NCI-H345 (cell line): ENCODE results near the gene ATP5F1D.

Experiments
- DNase-seq: peaks from one replicate; lab custom pipeline; 2025; lab: John Stamatoyannopoulos, UW

The ATP5F1D gene

GRCh38 chr19:1259206-1259875 lies 17.8 kb downstream of the ATP5F1D start:
- DNase-seq: no peak

DNA sequence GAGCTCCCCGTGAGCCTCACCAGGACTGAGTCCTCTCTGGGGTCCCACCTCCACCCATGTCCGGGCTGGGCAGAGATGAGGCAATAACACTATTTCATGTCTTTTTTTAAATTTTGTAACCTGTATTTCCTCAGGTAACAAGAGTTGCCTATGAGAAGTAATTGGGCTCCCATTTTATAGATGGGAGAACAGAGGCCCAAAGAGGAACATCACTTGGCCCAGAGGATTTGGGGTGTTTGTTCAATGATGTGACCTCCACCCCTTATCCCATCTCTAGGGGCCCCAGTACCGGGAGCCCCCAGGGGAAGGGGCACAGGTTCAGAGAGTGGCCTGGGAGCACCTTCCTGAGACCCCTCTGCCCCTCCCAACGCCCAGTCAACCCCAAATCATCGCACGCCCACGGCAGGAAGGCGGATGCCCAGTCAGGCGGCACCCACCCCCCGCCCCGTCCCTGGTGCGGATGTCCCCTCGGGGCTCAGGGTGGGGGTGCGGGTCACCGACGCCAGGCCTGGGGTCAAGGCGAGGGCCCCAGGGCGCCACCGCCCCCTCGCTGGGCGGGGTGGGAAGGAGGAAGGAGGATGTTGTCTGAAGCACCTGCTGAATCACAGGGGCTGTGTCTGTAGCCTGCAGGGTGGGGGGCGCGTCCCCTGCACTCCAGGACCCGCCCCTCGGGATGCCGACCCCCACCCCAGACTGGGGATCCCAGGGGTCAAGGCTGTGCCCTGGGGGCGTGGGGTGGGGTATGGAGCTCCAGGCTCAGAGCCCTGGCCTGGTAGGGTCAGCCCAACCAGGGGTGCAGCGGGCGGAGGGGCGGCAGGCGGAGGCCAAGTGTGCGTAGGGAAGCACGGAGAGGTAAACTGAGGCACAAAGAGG lies 18.6 kb downstream of the ATP5F1D start:
- DNase-seq: no peak

DNA sequence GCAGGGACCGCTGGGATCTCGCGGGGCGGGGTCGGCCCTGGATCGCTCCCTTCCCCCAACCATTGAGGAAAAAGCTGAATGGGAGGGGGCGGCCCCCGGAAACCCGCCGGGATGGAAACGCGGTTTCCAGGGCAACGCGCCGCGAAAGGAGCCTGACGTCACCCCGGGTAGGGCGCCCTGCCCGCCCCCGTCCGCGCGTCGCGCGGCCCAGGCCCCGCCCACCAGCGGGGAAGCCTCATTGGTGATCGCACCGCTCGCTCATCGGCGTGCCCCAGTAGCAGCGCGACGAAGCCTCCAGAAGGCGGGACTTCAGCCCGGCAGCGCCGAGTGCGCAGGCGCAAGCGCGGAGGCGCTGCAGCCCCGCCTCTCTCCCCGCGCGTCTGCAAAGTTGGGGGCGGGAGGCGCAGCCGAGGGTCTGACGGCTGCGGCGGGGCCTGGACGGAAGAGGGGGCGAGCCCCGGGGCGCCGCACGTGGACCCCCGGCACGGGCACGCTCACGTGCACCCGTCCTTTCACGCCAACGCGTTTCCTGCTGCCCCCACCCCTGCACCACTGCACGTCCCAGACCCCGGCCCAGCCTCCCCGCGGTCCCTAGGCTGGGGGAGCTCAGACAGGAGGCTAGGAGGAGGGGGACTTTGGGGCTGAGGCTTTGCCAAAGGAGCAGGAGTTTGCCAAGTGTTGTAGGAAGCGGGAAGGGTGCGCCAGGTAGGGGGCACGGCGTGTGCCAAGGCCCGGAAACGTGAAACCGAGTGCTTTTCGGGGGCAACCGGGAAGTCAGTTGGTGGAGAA lies 19.4 kb downstream of the ATP5F1D start:
- DNase-seq: peak; percentile 97

- no peak for DNase-seq
Observed at GRCh38 chr19:1261538-1261797, 19.9 kb downstream of the ATP5F1D start.

DNA sequence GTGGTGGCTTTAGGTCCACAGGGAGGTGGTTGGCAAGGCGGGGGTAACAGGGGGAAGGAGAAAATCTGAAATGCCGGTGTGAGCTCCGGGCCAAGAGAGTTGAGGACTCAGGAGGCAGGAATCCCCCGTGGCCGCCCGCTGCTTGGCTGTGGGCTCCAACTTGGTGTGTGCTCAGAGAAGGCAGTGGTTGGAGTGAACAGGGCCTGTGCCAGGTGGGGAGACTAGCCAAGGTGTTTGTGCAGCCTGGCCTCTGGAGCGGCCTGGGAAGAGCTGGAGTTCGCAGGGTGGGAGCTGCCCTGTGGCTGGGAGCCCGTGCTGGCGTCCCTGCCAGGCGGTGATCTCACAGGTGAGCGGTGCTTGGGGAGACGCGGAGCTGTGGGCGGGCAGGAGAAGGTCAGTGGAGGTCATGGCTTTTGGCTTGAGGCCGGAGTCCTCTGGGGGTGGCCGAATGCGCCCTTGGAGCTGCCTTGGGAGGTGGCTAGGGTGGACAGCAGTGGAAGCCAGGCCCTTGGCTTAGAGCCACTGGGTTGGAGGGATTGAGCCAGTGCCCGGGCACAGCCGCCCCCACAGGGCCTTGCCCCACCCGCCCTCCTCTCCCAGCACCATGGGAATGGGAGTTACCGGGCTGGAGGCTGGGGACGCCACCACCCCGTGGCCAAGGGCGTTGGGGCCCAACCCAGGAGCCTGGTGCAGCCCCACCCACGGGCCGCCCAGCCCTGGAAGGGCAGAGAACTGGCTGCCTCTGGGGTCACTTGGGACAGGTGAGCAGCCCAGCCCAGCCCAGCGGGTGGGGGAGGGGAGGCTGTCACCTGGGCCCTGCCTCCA lies 20.5 kb downstream of the ATP5F1D start:
- DNase-seq: no peak

DNA sequence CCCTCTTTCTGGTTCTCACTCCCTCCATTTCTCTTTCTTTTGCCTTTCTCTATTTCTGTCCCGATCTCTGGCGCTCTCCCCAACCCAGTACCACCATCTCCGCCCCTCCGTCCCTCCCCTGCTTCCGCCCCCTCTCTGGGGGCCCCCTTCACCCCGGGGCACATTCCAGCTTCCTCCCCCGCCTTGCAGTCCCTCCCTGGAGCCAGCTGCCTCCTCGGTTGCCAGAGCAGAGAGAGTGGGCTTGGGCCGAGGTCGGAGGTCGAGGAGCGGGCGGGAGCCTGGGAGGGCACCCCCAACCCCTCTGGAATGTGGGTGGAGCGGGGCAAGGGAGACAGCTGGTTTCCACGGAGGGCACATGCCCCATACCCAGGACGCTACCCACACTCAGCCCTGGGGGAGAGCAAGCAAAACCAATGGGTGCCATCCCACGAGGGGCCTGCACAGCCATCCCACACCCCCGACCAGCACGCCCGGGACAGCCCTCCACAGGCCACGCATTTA lies 21.1 kb downstream of the ATP5F1D start:
- DNase-seq: no peak

DNA sequence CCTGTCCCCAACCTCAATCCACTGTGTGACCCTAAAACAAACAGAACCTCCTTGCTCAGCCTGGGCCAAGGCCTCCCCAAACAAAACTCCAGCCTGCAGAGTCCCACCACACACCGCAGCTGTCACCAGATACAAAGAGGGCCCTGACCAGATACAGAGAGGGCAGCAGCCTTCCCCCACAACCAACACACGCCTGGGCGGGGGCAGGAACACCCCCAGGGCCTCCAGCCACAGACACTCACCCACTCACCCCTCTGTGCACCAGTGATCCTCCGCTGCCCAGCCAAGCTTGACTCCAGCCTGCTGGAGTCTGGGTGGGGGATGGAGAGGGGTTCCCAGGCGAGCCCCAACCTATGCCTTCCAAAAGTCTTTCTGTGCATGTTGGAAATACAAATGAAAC lies 21.6 kb downstream of the ATP5F1D start:
- DNase-seq: no peak

DNA sequence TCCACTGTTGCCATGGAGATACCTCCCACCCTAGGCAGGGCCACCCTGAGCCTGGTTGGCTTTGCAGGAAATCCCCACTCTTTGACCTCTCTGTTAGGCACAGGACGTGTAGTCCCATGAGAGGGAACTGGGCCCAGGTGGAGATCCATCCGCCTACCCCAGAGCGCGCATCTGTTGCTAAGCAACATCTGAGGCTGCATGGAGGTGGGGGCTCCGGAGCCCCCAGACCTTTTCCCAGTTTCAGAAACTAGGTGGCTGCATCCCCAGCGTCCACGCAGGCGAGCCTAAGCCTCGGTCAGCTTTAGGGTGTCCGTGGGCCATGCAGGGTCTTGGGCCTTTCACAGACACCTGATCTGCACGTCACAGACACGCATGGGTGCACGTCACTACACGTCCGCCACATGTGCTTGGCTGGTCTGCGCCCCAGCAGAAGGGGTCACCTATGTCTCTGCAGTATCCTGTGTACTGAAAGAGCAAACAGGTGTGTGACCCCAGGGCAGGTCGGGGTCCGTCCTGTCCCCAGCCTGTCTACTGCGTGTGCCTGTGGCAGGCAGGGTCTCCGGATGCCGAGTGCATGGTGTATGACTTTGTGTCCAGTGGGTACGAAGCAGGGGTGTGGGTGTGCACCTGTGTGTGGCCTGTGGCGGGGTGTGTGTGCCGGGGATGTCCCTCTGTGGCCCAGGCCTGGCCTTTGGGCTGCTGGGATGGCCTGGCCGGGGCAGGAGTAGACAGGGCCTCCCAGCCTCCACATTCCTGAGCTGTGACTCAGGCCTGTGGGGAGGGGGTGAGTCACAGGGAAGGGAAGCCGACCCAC lies 23.5 kb downstream of the ATP5F1D start:
- DNase-seq: no peak

DNA sequence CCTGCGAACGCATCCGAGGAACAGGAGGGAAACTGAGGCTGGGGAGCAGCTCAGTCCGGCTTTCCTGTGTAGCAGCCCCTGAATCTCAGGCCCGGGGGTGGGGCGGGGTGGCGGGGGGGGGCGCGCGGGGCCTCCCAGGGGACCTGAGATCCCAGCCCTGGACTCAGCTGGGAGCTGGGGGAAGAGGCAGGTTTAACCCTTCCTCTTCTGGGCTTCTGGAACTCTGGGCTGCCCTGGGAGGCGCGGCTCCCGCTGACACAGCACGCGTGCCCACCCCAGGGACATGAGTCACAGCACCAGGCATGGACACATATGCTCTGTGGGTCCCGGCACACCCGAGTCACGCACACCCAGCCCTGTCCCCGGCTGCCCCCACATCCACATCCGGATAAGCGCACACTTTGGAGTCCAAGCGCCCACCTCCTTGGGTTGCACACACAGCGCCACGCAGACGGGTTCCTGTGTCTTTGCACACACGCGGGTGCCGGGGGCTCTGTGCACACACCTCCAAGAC lies 24.1 kb downstream of the ATP5F1D start:
- DNase-seq: no peak

DNA sequence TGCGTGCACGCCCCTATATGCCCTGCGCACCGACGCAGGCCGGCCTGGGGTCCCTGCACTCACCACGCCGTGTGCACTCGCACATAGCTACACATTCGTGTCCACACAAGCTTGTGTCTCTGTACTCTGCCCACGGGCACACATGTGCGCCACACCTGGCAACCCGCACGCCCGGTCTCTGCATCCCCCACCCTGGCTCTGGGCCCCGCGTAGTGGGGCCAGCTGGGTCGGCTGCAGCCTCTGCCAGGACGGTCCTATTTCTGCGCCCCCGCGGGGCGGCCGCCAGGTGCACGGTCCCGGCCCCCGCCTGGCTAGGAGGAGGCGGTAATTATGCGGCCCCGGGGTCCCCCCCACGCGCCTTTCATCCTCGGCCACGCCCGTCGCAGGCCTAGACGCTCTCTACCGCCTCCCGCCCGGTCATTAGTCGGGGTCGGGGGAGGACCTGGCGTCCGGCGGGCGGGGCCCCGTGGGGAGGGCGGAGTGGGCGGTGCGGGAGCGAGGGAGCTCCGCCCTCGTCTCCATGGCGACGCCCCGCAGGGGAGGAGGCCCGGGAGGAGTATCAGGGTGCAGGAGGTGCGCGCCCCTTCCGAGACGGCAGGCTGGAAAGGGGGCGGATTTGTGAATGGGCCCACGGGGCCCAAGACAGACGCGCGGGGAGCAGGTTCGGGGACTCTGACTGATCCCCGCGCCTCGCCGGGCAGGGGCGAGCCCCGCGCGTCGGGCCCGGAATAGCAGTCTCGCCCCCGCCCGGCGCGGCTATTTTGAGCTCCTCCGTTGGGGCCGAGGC lies 24.8 kb downstream of the ATP5F1D start:
- DNase-seq: peak; percentile 73

DNA sequence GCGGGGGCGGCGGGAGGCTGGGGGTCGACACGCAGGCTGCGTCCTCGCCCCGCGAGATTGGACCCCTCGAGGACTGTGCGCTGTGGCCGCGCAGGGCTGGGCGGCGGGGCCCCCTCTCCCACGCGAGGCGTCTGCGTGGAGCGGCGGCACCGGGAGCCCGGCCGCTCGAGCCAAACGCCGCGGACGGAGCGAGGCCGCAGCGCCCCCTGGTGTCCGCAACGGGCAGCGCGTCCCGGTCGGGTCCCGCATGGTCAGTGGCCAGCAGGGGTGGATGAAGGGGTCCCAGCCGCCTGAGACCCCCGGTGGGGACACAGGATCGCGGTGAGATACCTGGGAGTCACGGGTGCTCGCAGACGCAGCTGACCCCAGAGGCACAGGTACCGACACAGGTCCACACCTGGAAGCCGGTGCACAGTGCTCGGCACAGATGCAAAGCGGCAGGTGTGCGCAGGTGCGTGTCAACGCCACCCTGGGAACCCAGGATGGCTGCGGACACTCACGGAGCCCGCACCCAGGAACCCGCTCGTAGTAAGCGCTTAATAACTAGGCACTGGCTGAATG lies 25.4 kb downstream of the ATP5F1D start:
- peak; percentile 50 for DNase-seq

- DNase-seq: peak; percentile 38
Observed at GRCh38 chr19:1267477-1268225, 26.1 kb downstream of the ATP5F1D start.

- no peak for DNase-seq
Observed at GRCh38 chr19:1268226-1269064, 26.9 kb downstream of the ATP5F1D start.

DNA sequence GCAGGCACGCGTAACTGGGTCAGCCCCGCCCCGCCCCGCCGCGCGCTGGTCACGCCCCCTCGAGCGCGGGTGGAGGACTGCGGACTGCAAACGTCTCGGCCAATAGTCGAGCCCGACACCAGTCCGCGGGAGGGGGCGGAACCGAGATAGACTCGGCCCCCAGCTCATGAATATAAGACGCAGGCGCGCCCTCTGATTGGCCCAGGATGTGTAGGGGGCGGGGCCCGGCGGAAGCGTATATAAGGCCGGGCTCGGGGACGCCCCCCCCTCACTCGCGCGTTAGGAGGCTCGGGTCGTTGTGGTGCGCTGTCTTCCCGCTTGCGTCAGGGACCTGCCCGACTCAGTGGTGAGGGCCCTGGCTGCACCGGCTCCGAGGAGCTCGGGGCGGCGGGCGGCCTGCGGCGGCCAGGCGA lies 27.5 kb downstream of the ATP5F1D start, which contains the start of gene CIRBP:
TSS of gene CIRBP (plus strand) at position 268 of the 413 bp plus-strand sequence. CDS start 1,602 bp downstream, outside the sequence.
- DNase-seq: peak; percentile 98

- DNase-seq: peak; percentile 89
Observed at GRCh38 chr19:1269478-1270212, 28.1 kb downstream of the ATP5F1D start.

DNA sequence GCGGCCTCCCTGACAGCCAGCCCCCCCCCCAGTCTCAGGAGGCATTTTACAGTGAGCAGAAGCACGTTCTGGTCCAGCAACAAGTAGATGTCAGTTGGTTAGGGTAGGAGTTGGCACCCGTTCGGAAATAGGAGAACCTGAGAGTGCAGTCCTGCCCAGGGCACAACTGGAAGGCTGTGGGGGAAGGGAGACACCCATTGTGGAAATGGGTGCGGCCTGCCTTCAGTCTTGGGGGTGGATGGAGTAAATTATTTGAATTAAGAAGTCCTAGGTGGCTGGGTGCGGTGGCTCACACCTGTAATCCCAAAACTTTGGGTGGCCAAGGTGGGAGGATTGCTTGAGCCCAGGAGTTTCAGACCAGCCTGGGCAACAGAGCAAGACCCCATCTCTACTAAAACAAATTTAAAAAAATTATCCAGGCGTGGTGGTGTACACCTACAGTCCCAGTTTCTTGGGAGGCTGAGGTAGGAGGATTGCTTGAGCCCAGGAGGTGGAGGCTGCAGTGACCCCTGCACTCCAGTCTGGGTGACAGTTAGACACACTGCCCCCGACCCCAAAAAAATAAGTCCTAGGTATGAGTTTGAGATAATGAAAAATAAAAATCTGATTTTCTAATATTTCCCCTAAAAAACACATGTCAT lies 28.8 kb downstream of the ATP5F1D start:
- no peak for DNase-seq
